MM.1S (cell line): ENCODE results near the gene HAUS7.
"Not testable (repeated sequence)": the region's sequence is repeated elsewhere in the genome, so short reads cannot be mapped to it uniquely, and the experiment has no call there.

ENCODE experiments used
- DNase-seq: peaks from one replicate; pipeline ENCODE4 v3.0.0-alpha.2; 2015
- H2AFZ ChIP-seq: fragments of 300-600 bp; sonication (generic); 2 replicates; pipeline ENCODE4 v1.6.0; 2016; ENCODE audit warnings: antibody characterized with exemption, low read length
- H3F3A ChIP-seq: fragments of 300-600 bp; sonication (generic); 2 replicates; pipeline ENCODE4 v1.6.1; 2016; ENCODE audit warnings: mild to moderate bottlenecking, antibody characterized with exemption, low read length, moderate library complexity, mixed read lengths; ENCODE audit not compliant: insufficient read depth
- H3K27ac ChIP-seq: fragments of 300-600 bp; sonication (generic); 2 replicates; pipeline ENCODE4 v1.5.1; 2016; ENCODE audit warnings: mild to moderate bottlenecking, low read length
- H3K27me3 ChIP-seq: fragments of 300-600 bp; sonication (generic); replicated peaks from 2 replicates; pipeline ENCODE4 v1.6.0; 2016; ENCODE audit warnings: low read length; ENCODE audit not compliant: insufficient read depth
- H3K36me3 ChIP-seq: fragments of 300-600 bp; sonication (generic); replicated peaks from 2 replicates; pipeline ENCODE4 v1.6.1; 2016; ENCODE audit warnings: mild to moderate bottlenecking, low read length, mixed read lengths; ENCODE audit not compliant: insufficient read depth
- H3K4me1 ChIP-seq: fragments of 300-600 bp; sonication (generic); 2 replicates; pipeline ENCODE4 v1.6.1; 2016; ENCODE audit warnings: low read length, mixed read lengths
- H3K4me2 ChIP-seq: fragments of 300-600 bp; sonication (generic); 2 replicates; pipeline ENCODE4 v1.6.0; 2016; ENCODE audit warnings: low read depth, low read length
- H3K4me3 ChIP-seq: fragments of 300-600 bp; sonication (generic); 2 replicates; pipeline ENCODE4 v1.5.1; 2016; ENCODE audit warnings: low read length, mixed read lengths
- H3K79me2 ChIP-seq: fragments of 300-600 bp; sonication (generic); 2 replicates; pipeline ENCODE4 v1.6.1; 2016; ENCODE audit warnings: mixed run types, low read length, mixed read lengths
- H3K9ac ChIP-seq: fragments of 300-600 bp; sonication (generic); 2 replicates; pipeline ENCODE4 v1.6.1; 2016; ENCODE audit warnings: low read length, mixed read lengths
- H3K9me2 ChIP-seq: fragments of 300-600 bp; sonication (generic); replicated peaks from 2 replicates; pipeline ENCODE4 v1.6.1; 2016; ENCODE audit warnings: mild to moderate bottlenecking, low read length, mixed read lengths; ENCODE audit not compliant: insufficient read depth
- H3K9me3 ChIP-seq: fragments of 300-600 bp; sonication (generic); replicated peaks from 2 replicates; pipeline ENCODE4 v1.6.1; 2016; ENCODE audit warnings: mild to moderate bottlenecking, low read length, mixed read lengths; ENCODE audit not compliant: insufficient read depth
- H4K20me1 ChIP-seq: fragments of 300-600 bp; sonication (generic); 2 replicates; pipeline ENCODE4 v1.6.1; 2016; ENCODE audit warnings: mild to moderate bottlenecking, low read length, moderate library complexity, mixed read lengths; ENCODE audit not compliant: insufficient read depth
- CTCF ChIP-seq: fragments of 300-600 bp; sonication (generic); IDR thresholded peaks from 2 replicates; pipeline ENCODE4 v1.5.1; 2016; ENCODE audit warnings: antibody characterized with exemption, low read length, mixed read lengths
- EZH2 ChIP-seq: fragments of 300-600 bp; sonication (generic); optimal IDR thresholded peaks from 2 replicates; pipeline ENCODE3; 2017; ENCODE audit warnings: low read depth, mild to moderate bottlenecking, antibody characterized with exemption, low read length, mixed read lengths
- EZH2phosphoT487 ChIP-seq: fragments of 300-600 bp; sonication (generic); IDR thresholded peaks from 2 replicates; pipeline ENCODE4 v1.6.1; 2018; ENCODE audit warnings: antibody characterized with exemption, low read length

HAUS7 gene

DNA sequence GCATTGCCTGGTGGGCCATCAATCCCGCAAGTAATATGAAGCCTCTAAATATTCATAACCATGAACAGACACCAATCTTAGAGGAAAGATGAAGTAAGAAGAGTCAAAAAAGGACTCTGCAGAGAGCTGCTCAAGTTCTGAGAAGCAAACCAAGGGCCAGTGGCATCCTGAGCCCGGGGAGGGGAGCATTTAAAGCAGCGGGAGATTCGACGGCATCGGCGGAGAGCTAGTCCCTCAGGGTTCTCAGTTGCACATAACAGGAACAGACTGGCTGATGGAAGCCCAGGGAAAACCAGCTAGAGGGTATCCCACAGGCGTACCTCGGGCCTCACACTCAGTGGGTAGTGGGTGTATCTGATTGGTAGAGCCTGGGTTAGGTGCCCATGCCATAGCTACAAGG, 64.4 kb downstream of the HAUS7 start:
- no peak for DNase-seq
- no peak overlapping the region for H3K27ac ChIP-seq

DNA sequence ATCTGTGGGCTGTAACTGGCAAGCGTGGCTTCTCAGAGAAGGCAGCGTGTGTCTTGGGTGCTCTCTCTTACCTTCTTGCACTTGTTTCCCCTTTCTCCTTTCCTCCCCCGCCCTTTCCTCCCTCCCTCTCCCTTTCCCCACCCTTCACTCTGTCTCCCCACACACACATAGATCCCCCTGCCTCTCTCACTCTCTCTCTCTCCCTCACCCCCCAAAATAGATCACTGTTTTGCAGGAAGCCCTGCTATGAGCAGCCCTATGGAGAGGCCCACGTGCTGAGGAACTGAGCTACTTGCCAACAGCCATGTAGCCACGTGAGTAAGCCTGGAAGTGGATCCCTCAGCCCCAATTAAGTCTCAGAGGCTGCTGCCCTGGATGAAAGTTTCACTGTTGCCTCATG, 65.0 kb downstream of the HAUS7 start:
- Histone ChIP-seq H3K9me2 (no peaks in the 10 kb centered on the region), H3F3A (no peaks in the 10 kb centered on the region), H3K4me1 (no peaks in the 10 kb centered on the region), H4K20me1 (no peaks in the 10 kb centered on the region), H3K9ac (no peak overlapping the region), H3K27ac (no peak overlapping the region), H3K4me3 (no peak overlapping the region), H3K36me3 (no peaks in the 10 kb centered on the region), H3K27me3 (peaks cover 24% of the 10 kb centered on the region), H2AFZ (no peak overlapping the region), H3K4me2 (no peak overlapping the region), H3K9me3 (no peaks in the 10 kb centered on the region), H3K79me2 (no peaks in the 10 kb centered on the region)
- TF ChIP-seq EZH2phosphoT487 (no peak), CTCF (no peak), EZH2 (no peak)
- no peak for DNase-seq

More for the DNA sequence above, 64.4 kb downstream of the HAUS7 start:
- no peaks in the 10 kb centered on the region for H3K36me3 ChIP-seq
- H3K9me2 ChIP-seq: no peaks in the 10 kb centered on the region
- H4K20me1 ChIP-seq: no peaks in the 10 kb centered on the region
- H3K79me2 ChIP-seq: no peaks in the 10 kb centered on the region
- H3K9ac ChIP-seq: no peak overlapping the region
- no peak overlapping the region for H3K4me2 ChIP-seq
- H3K4me1 ChIP-seq: no peaks in the 10 kb centered on the region
- peaks cover 24% of the 10 kb centered on the region for H3K27me3 ChIP-seq
- H3F3A ChIP-seq: no peaks in the 10 kb centered on the region
- TF ChIP-seq EZH2: no peak
- H3K4me3 ChIP-seq: no peak overlapping the region
- H3K9me3 ChIP-seq: no peaks in the 10 kb centered on the region
- H2AFZ ChIP-seq: no peak overlapping the region

DNA sequence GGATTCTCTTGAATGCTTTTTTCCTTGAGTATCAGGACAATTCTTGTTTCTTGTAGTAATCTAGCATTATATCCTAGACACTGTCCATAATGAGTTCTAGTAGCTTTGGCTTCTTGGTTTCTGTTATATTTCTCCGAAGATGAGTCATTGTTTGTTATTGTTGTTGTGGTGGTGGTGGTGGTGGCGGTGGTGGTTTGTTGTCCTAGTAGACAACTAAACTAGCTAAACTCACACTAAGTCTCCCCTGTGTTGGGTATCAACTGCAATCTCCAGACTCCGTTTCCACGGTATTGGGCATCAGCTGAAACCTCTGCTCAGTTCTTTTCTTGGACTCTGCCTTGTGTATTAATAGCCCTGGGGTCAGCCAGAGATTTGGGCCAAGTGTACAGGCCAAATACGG, 66.0 kb downstream of the HAUS7 start:
- not testable (repeated sequence) for H3K36me3 ChIP-seq, H3K9me3 ChIP-seq, H3K4me2 ChIP-seq, H3K79me2 ChIP-seq, H3F3A ChIP-seq, H3K9me2 ChIP-seq, H3K9ac ChIP-seq, H3K4me1 ChIP-seq, H2AFZ ChIP-seq, DNase-seq, H3K27ac ChIP-seq, H4K20me1 ChIP-seq, H3K4me3 ChIP-seq
- peaks cover 24% of the 10 kb centered on the region for H3K27me3 ChIP-seq

GRCh38 chrX:153401133-153401764, 69.1 kb downstream of the HAUS7 start, which contains the start of gene PNMA6E:
PNMA6E (minus strand) TSS chrX:153401350; CDS start chrX:153398849, 2,501 bp downstream.
- no peaks in the 10 kb centered on the region for H3K9me3 ChIP-seq
- no peak within 1 kb of the TSS for H2AFZ ChIP-seq
- no peaks in the 10 kb centered on the region; the same call in 1 of the 2 replicates for H3K4me1 ChIP-seq
- no peak within 1 kb of the TSS for H3K4me3 ChIP-seq
- H4K20me1 ChIP-seq: no peaks in the 10 kb centered on the region
- no peak within 1 kb of the TSS for H3K27ac ChIP-seq
- H3K36me3 ChIP-seq: no peaks in the 10 kb centered on the region
- H3F3A ChIP-seq: no peaks in the 10 kb centered on the region
- TF ChIP-seq CTCF: no peak
- TF ChIP-seq EZH2: no peak
- no peak for TF ChIP-seq EZH2phosphoT487
- H3K4me2 ChIP-seq: peak within 1 kb of the TSS; percentile 37; the same call in 1 of the 2 replicates
- no peaks in the 10 kb centered on the region for H3K9me2 ChIP-seq
- peaks cover 18% of the 10 kb centered on the region for H3K27me3 ChIP-seq
- no peak for DNase-seq
- H3K9ac ChIP-seq: no peak within 1 kb of the TSS
- H3K79me2 ChIP-seq: no peaks in the 10 kb centered on the region
